IMR-90 (cell line): Measurements from ENCODE around the gene CAMK2D. TPM values are rescaled to one million over a fixed set of nuclear protein-coding genes. Genes with fewer than 3 reads are reported as not detected.

Experiments
- ATAC-seq: fragments of 200-7000 bp; cut with Tn5 transposase; 2 replicates; pipeline ENCODE4 v1.9.1; 2020; ENCODE audit warnings: low read depth, mild to moderate bottlenecking, moderate library complexity
- BruUV-seq: library from RNA; stranded (reverse); fragments of 400-500 nt; replicated peaks from 2 replicates; lab custom pipeline; 2021; lab: Mats Ljungman, UMichigan
- CTCF ChIA-PET: fragments of 300-600 bp; formaldehyde crosslinking; extraction: SDS; loops from one replicate; lab custom pipeline; 2021; ENCODE audit warnings: antibody characterized with exemption; lab: Yijun Ruan, JAX
- POLR2A ChIA-PET: fragments of 300-600 bp; sonication (Branson Sonifier 250); formaldehyde crosslinking; loops from one replicate; lab custom pipeline; 2022; ENCODE audit warnings: antibody characterized with exemption; ENCODE audit not compliant: unreplicated experiment; lab: Charles Lee
- DNase-seq: peaks from one replicate; pipeline ENCODE4 v3.0.0; 2013
- H2AFZ ChIP-seq: replicated peaks from 2 replicates; pipeline ENCODE3; 2013; ENCODE audit warnings: low read length, mild to moderate bottlenecking; ENCODE audit not compliant: poor library complexity
- H2AK5ac ChIP-seq: 2 replicates; pipeline ENCODE4 v1.6.1; 2013; ENCODE audit warnings: low read depth, low read length, inconsistent platforms
- H2AK9ac ChIP-seq: replicated peaks from 2 replicates; pipeline ENCODE3; 2013; ENCODE audit warnings: mild to moderate bottlenecking, low read depth, low read length, moderate library complexity; ENCODE audit not compliant: poor library complexity
- H2BK120ac ChIP-seq: 2 replicates; pipeline ENCODE4 v1.6.1; 2013; ENCODE audit warnings: low read depth, low read length, inconsistent platforms
- H2BK15ac ChIP-seq: 3 replicates; pipeline ENCODE4 v1.6.1; 2013; ENCODE audit warnings: low read depth, low read length, inconsistent platforms
- H2BK20ac ChIP-seq: 2 replicates; pipeline ENCODE4 v1.6.1; 2013; ENCODE audit warnings: low read depth, mild to moderate bottlenecking, inconsistent platforms, low read length, moderate library complexity
- H2BK5ac ChIP-seq: 2 replicates; pipeline ENCODE4 v1.6.1; 2013; ENCODE audit warnings: mild to moderate bottlenecking, low read depth, low read length, inconsistent platforms; ENCODE audit not compliant: poor library complexity, severe bottlenecking
- H3K14ac ChIP-seq: replicated peaks from 2 replicates; pipeline ENCODE4 v1.6.1; 2013; ENCODE audit warnings: low read depth, low read length, inconsistent platforms
- H3K18ac ChIP-seq: 2 replicates; pipeline ENCODE4 v1.6.1; 2013; ENCODE audit warnings: low read depth, low read length, control low read depth
- H3K23ac ChIP-seq: 2 replicates; pipeline ENCODE4 v1.6.1; 2013; ENCODE audit warnings: low read depth, low read length, inconsistent platforms
- H3K27ac ChIP-seq: 2 replicates; pipeline ENCODE4 v1.5.1; 2013; ENCODE audit warnings: mild to moderate bottlenecking, control low read depth, low read length; ENCODE audit not compliant: insufficient read depth
- H3K27me3 ChIP-seq: 2 replicates; pipeline ENCODE4 v1.6.1; 2013; ENCODE audit warnings: low read length; ENCODE audit not compliant: control insufficient read depth, insufficient read depth
- H3K36me3 ChIP-seq: 2 replicates; pipeline ENCODE4 v1.6.1; 2013; ENCODE audit warnings: low read length, mixed read lengths; ENCODE audit not compliant: control insufficient read depth, insufficient read depth
- H3K4ac ChIP-seq: 2 replicates; pipeline ENCODE4 v1.6.1; 2013; ENCODE audit warnings: low read depth, low read length, inconsistent platforms
- H3K4me1 ChIP-seq: 2 replicates; pipeline ENCODE4 v1.6.1; 2013; ENCODE audit warnings: low read length, mixed read lengths; ENCODE audit not compliant: control insufficient read depth, insufficient read depth
- H3K4me2 ChIP-seq: 2 replicates; pipeline ENCODE4 v1.6.1; 2013; ENCODE audit warnings: low read depth, mild to moderate bottlenecking, control low read depth, low read length, moderate library complexity
- H3K4me3 ChIP-seq: 2 replicates; pipeline ENCODE4 v1.5.1; 2013; ENCODE audit warnings: low read depth, mild to moderate bottlenecking, control low read depth, low read length, moderate library complexity; ENCODE audit not compliant: insufficient read depth
- H3K56ac ChIP-seq: 2 replicates; pipeline ENCODE4 v1.6.1; 2013; ENCODE audit warnings: low read length, inconsistent platforms; ENCODE audit not compliant: insufficient read depth; ENCODE audit errors: extremely low read depth
- H3K79me1 ChIP-seq, 2 experiments: 2 replicates each; pipeline ENCODE4 v1.6.1; 2013; ENCODE audit warnings: low read length in 2 of 2, inconsistent platforms in 1 of 2, low read depth in 1 of 2
- H3K9ac ChIP-seq: 2 replicates; pipeline ENCODE4 v1.6.1; 2013; ENCODE audit warnings: low read depth, low read length, control low read depth
- H3K9me1 ChIP-seq: 2 replicates; pipeline ENCODE4 v1.6.1; 2013; ENCODE audit warnings: low read length, inconsistent platforms; ENCODE audit not compliant: insufficient read depth
- H3K9me3 ChIP-seq: 2 replicates; pipeline ENCODE4 v1.6.1; 2013; ENCODE audit warnings: low read length; ENCODE audit not compliant: control insufficient read depth, insufficient read depth
- H4K20me1 ChIP-seq: 2 replicates; pipeline ENCODE4 v1.6.1; 2013; ENCODE audit warnings: low read length, inconsistent platforms; ENCODE audit not compliant: insufficient read depth
- H4K5ac ChIP-seq: 2 replicates; pipeline ENCODE4 v1.6.1; 2013; ENCODE audit warnings: mild to moderate bottlenecking, low read depth, low read length, control low read depth
- H4K8ac ChIP-seq, 2 experiments: 2 replicates each; pipeline ENCODE4 v1.6.1; 2013; ENCODE audit warnings: low read depth in 2 of 2, low read length in 2 of 2, control low read depth in 1 of 2, inconsistent platforms in 1 of 2
- H4K91ac ChIP-seq: 2 replicates; pipeline ENCODE4 v1.6.1; 2013; ENCODE audit warnings: low read depth, low read length, inconsistent platforms; ENCODE audit not compliant: insufficient read depth
- POLR2A ChIP-seq: IDR thresholded peaks from 2 replicates; pipeline ENCODE4 v1.6.1; 2012; ENCODE audit warnings: mild to moderate bottlenecking, low read depth, low read length
- WGBS, 2 experiments: methylation state at CpG; one replicate each; pipeline versions ENCODE4 v1.1.5 to v1.1.7; 2013; ENCODE audit warnings: missing lambda C conversion rate in 2 of 2; ENCODE audit not compliant: insufficient read length in 1 of 2; ENCODE audit errors: extremely low coverage in 2 of 2; 5-methylcytosine and 5-hydroxymethylcytosine counted together
- dilution Hi-C: fragments of 300-500 bp; cut with HindIII; formaldehyde crosslinking; loops from one replicate; pipeline ENCODE4 v1.14.3; 2018; ENCODE audit warnings: low sequenced_read_pairs; ENCODE audit not compliant: unreplicated experiment
- in situ Hi-C: fragments of 300-500 bp; cut with MboI; formaldehyde crosslinking; loops from 3 replicates; pipeline ENCODE4 v1.14.3; 2019; ENCODE audit warnings: low sequenced_read_pairs, inconsistent platforms, mixed read lengths
- intact Hi-C: fragments of 100-400 bp; cut with micrococcal nuclease; formaldehyde crosslinking; loops from 2 replicates; pipeline ENCODE4 v1.10.0; 2022
- polyA plus RNA-seq, 3 experiments: library from polyadenylated mRNA; depleted of rRNA; stranded (reverse); fragments of >200 nt; gene quantifications; 2 replicates each; pipeline ENCODE4 v1.2.3, GENCODE V29; 2012; ENCODE audit warnings: low replicate concordance in 1 of 3
- total RNA-seq: library from RNA; depleted of rRNA; stranded (reverse); fragments of >200 nt; gene quantifications from 2 replicates; pipeline ENCODE4 v1.2.3, GENCODE V29; 2012

The CAMK2D gene
- total and polyA plus RNA-seq, 2 of the 4 experiments (the other 2 are of a cell fraction): 44.6 to 156 TPM

DNA sequence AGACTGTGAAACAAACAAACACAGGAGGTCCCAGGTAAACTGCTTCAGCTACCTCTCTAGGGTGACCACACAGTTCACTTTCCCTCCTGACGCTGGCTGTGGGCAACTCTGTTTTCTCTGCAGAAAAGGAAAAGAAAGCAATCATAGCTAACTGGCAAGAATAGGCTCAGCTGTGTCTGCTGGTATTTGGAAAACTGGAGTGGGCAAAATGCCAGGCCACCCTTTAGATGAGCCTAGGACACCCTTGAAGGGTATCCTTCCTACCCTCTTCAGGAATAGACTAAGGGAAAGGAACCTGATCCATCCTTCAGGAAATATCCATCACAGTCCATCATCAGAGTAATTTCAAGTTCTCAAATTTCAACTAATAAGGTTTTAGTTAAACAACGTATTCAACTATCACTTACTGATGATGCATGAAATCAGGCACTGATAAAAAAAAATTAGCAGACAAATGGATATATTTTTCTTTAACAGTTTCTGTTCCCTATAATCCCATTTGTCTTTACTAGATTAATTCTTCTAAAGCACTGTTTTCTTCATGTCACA lies 60.9 kb downstream of the CAMK2D start:
- H2AFZ ChIP-seq: no peak overlapping the region
- no peak overlapping the region for H3K9ac ChIP-seq
- peaks cover 19% of the 10 kb centered on the region for H3K9me1 ChIP-seq
- DNase-seq: no peak
- intact Hi-C loops (no loop called here), dilution Hi-C loops (no loop called here), in situ Hi-C loops (no loop called here)
- peak overlapping the region; percentile 16 for H2AK5ac ChIP-seq
- no peak for ATAC-seq
- peaks cover 11% of the 10 kb centered on the region for H3K4me1 ChIP-seq
- no peaks in the 10 kb centered on the region for H3K27me3 ChIP-seq
- POLR2A ChIA-PET: interaction anchor here (0.7 kb wide), 1 partner anchor 65 kb away, joined by 4 read pairs; no protein-coding TSS in a partner anchor
- BruUV-seq: no TSS peak
- peaks cover 28 to 76% of the 10 kb centered on the region in 2 experiments for H3K79me1 ChIP-seq
- no peak overlapping the region for H3K4me3 ChIP-seq
- peak overlapping the region; percentile 80 for H4K91ac ChIP-seq
- H2BK15ac ChIP-seq: peak overlapping the region; percentile 94; the same call in 1 of the 3 replicates
- TF ChIP-seq POLR2A: no peak
- peak overlapping the region; percentile 10 to 48; a peak in 1 of 4 replicates for H4K8ac ChIP-seq
- H2BK5ac ChIP-seq: peak overlapping the region; percentile 83
- H3K23ac ChIP-seq: 0 out of 2 replicates have a peak overlapping the region, but pooled peaks have one; percentile 70
- no peak overlapping the region for H3K56ac ChIP-seq
- CTCF ChIA-PET: interaction anchor here (0.7 to 1.1 kb wide), 4 partner anchors 13 to 354 kb away, joined by 3 to 5 read pairs (median 3); no protein-coding TSS in a partner anchor
- H4K20me1 ChIP-seq: peaks cover 9% of the 10 kb centered on the region; the same call in 1 of the 2 replicates
- H3K36me3 ChIP-seq: no peaks in the 10 kb centered on the region
- peak overlapping the region; percentile 92 for H3K18ac ChIP-seq
- WGBS, 2 experiments: no CpG with 5 or more reads among the region's 2 CpGs
- peak overlapping the region; percentile 97 for H2BK20ac ChIP-seq
- peak overlapping the region; percentile 90 for H3K4ac ChIP-seq
- H3K4me2 ChIP-seq: peak overlapping the region; percentile 74; the same call in 1 of the 2 replicates
- H2BK120ac ChIP-seq: peak overlapping the region; percentile 78
- H4K5ac ChIP-seq: peak overlapping the region; percentile 84; the same call in 1 of the 2 replicates
- H3K27ac ChIP-seq: peak overlapping the region; percentile 59; the same call in 1 of the 2 replicates
- H3K14ac ChIP-seq: peak overlapping the region; percentile 68
- no peak overlapping the region for H2AK9ac ChIP-seq
- H3K9me3 ChIP-seq: no peaks in the 10 kb centered on the region
